WTC11 (cell line): ENCODE results near the gene FAM107B. TPM values are rescaled to one million over a fixed set of nuclear protein-coding genes. Genes with fewer than 3 reads are reported as not detected.

ENCODE experiments used
- ATAC-seq: fragments of 200-7000 bp; cut with Tn5 transposase; 2 replicates; pipeline ENCODE4 v1.10.0; 2021; ENCODE audit warnings: mild to moderate bottlenecking, moderate library complexity
- CTCF ChIA-PET: fragments of 300-600 bp; sonication (Branson Sonifier 250); formaldehyde crosslinking; loops from one replicate; lab custom pipeline; 2021; ENCODE audit warnings: antibody characterized with exemption; lab: Charles Lee
- POLR2A ChIA-PET: fragments of 350-600 bp; sonication (Branson Sonifier 250); formaldehyde crosslinking; loops from one replicate; lab custom pipeline; 2021; ENCODE audit warnings: antibody characterized with exemption; lab: Charles Lee
- DNase-seq: peaks from one replicate; pipeline ENCODE4 v3.0.0; 2021; ENCODE audit warnings: low spot score
- H3K27ac Mint-ChIP-seq: 2 replicates; pipeline ENCODE4 v1.8.0; 2021; ENCODE audit warnings: mixed read lengths
- H3K27me3 Mint-ChIP-seq: 2 replicates; pipeline ENCODE4 v1.8.0; 2021; ENCODE audit warnings: low read depth, mild to moderate bottlenecking, moderate library complexity, mixed read lengths
- H3K36me3 Mint-ChIP-seq: 2 replicates; pipeline ENCODE4 v1.8.0; 2021; ENCODE audit warnings: mixed read lengths
- H3K4me1 Mint-ChIP-seq: 2 replicates; pipeline ENCODE4 v1.8.0; 2022; ENCODE audit warnings: mixed read lengths
- H3K4me3 Mint-ChIP-seq: 2 replicates; pipeline ENCODE4 v1.8.0; 2021; ENCODE audit warnings: mild to moderate bottlenecking, moderate library complexity, mixed read lengths
- H3K9me3 Mint-ChIP-seq: 2 replicates; pipeline ENCODE4 v1.8.0; 2021; ENCODE audit warnings: mixed read lengths
- ESRRA ChIP-seq: sonication (generic); formaldehyde crosslinking; IDR thresholded peaks from 2 replicates; pipeline ENCODE4 v1.8.1; 2022; ENCODE audit warnings: mild to moderate bottlenecking, missing genetic modification reagents, borderline replicate concordance
- ETV6 ChIP-seq: sonication (generic); formaldehyde crosslinking; IDR thresholded peaks from 2 replicates; pipeline ENCODE4 v1.8.1; 2022; ENCODE audit warnings: mild to moderate bottlenecking, missing genetic modification reagents
- FOXJ3 ChIP-seq: sonication (generic); formaldehyde crosslinking; IDR thresholded peaks from 2 replicates; pipeline ENCODE4 v1.9.0; 2021; ENCODE audit warnings: missing genetic modification reagents, mild to moderate bottlenecking, borderline replicate concordance
- FOXP1 ChIP-seq: sonication (generic); formaldehyde crosslinking; IDR thresholded peaks from 2 replicates; pipeline ENCODE4 v1.8.0; 2022; ENCODE audit warnings: missing genetic modification reagents, mild to moderate bottlenecking, moderate library complexity, borderline replicate concordance
- GRHL2 ChIP-seq: fragments of 250-450 bp; sonication (Bioruptor Pico); IDR thresholded peaks from 2 replicates; pipeline ENCODE4 v1.8.0; 2022; ENCODE audit warnings: mild to moderate bottlenecking, moderate library complexity; ENCODE audit not compliant: insufficient replicate concordance, severe bottlenecking
- GTF2I ChIP-seq: fragments of 250-450 bp; sonication (Bioruptor Pico); conservative IDR thresholded peaks from 2 replicates; pipeline ENCODE4 v1.4.0; 2021; ENCODE audit warnings: mild to moderate bottlenecking
- KAT7 ChIP-seq: sonication (generic); formaldehyde crosslinking; IDR thresholded peaks from 2 replicates; pipeline ENCODE4 v1.8.1; 2023; ENCODE audit warnings: missing genetic modification reagents, mild to moderate bottlenecking, borderline replicate concordance
- NFE2L1 ChIP-seq: sonication (generic); formaldehyde crosslinking; IDR thresholded peaks from 2 replicates; pipeline ENCODE4 v1.8.1; 2023; ENCODE audit warnings: missing genetic modification reagents
- NFYB ChIP-seq: sonication (generic); formaldehyde crosslinking; conservative IDR thresholded peaks from 2 replicates; pipeline ENCODE4 v1.8.0; 2022; ENCODE audit warnings: low read depth, missing genetic modification reagents
- NR3C1 ChIP-seq: sonication (generic); formaldehyde crosslinking; conservative IDR thresholded peaks from 2 replicates; pipeline ENCODE4 v1.8.1; 2023; ENCODE audit warnings: low read depth, mild to moderate bottlenecking, missing genetic modification reagents
- PRRX2 ChIP-seq: fragments of 250-450 bp; sonication (Bioruptor Pico); IDR thresholded peaks from 2 replicates; pipeline ENCODE4 v1.8.0; 2021; ENCODE audit warnings: mild to moderate bottlenecking
- RELA ChIP-seq: sonication (generic); formaldehyde crosslinking; IDR thresholded peaks from 2 replicates; pipeline ENCODE4 v1.8.1; 2022; ENCODE audit warnings: missing genetic modification reagents, mild to moderate bottlenecking, borderline replicate concordance
- RORB ChIP-seq: fragments of 250-450 bp; sonication (Bioruptor Pico); IDR thresholded peaks from 2 replicates; pipeline ENCODE4 v1.9.0; 2021; ENCODE audit warnings: mild to moderate bottlenecking
- SMAD3 ChIP-seq: sonication (generic); formaldehyde crosslinking; IDR thresholded peaks from 2 replicates; pipeline ENCODE4 v1.8.0; 2022; ENCODE audit warnings: missing genetic modification reagents, mild to moderate bottlenecking, borderline replicate concordance
- SMAD4 ChIP-seq: sonication (generic); formaldehyde crosslinking; IDR thresholded peaks from 2 replicates; pipeline ENCODE4 v1.8.0; 2022; ENCODE audit warnings: mild to moderate bottlenecking, missing genetic modification reagents
- SOX15 ChIP-seq: fragments of 250-450 bp; sonication (Bioruptor Pico); IDR thresholded peaks from 2 replicates; pipeline ENCODE4 v1.9.0; 2021; ENCODE audit warnings: mild to moderate bottlenecking
- TCF7 ChIP-seq: sonication (generic); formaldehyde crosslinking; IDR thresholded peaks from 2 replicates; pipeline ENCODE4 v1.8.0; 2022; ENCODE audit warnings: mild to moderate bottlenecking, low read depth, missing genetic modification reagents, moderate library complexity
- ZNF121 ChIP-seq: sonication (generic); formaldehyde crosslinking; IDR thresholded peaks from 2 replicates; pipeline ENCODE4 v1.8.0; 2023; ENCODE audit warnings: missing genetic modification reagents
- ZNF232 ChIP-seq: sonication (generic); formaldehyde crosslinking; IDR thresholded peaks from 2 replicates; pipeline ENCODE4 v1.8.0; 2022; ENCODE audit warnings: mild to moderate bottlenecking, missing genetic modification reagents
- ZNF317 ChIP-seq: sonication (generic); formaldehyde crosslinking; IDR thresholded peaks from 2 replicates; pipeline ENCODE4 v1.8.1; 2023; ENCODE audit warnings: low read depth, mild to moderate bottlenecking, moderate library complexity, missing genetic modification reagents, borderline replicate concordance
- ZNF671 ChIP-seq: fragments of 250-450 bp; sonication (Bioruptor Pico); IDR thresholded peaks from 2 replicates; pipeline ENCODE4 v1.8.0; 2021; ENCODE audit warnings: mild to moderate bottlenecking
- total RNA-seq: library from RNA; stranded (reverse); gene quantifications from 3 replicates; pipeline ENCODE4 v1.2.3, GENCODE V29; 2021
- TF ChIP-seq, protein P1 (sequence below): sonication (generic); formaldehyde crosslinking; IDR thresholded peaks from 2 replicates; pipeline ENCODE4 v1.8.1; 2022; ENCODE audit warnings: mild to moderate bottlenecking, moderate library complexity, missing genetic modification reagents
- TF ChIP-seq, protein P2 (sequence below): sonication (generic); formaldehyde crosslinking; IDR thresholded peaks from 2 replicates; pipeline ENCODE4 v1.8.1; 2023; ENCODE audit warnings: mild to moderate bottlenecking, missing genetic modification reagents, borderline replicate concordance
- TF ChIP-seq, protein P3 (sequence below): sonication (generic); formaldehyde crosslinking; IDR thresholded peaks from 2 replicates; pipeline ENCODE4 v1.8.0; 2023; ENCODE audit warnings: missing genetic modification reagents
- TF ChIP-seq, protein P4 (sequence below): sonication (generic); formaldehyde crosslinking; IDR thresholded peaks from 2 replicates; pipeline ENCODE4 v1.8.1; 2023; ENCODE audit warnings: mild to moderate bottlenecking, missing genetic modification reagents
- TF ChIP-seq, protein P5 (sequence below): sonication (generic); formaldehyde crosslinking; IDR thresholded peaks from 2 replicates; pipeline ENCODE4 v1.8.0; 2022; ENCODE audit warnings: mild to moderate bottlenecking, missing genetic modification reagents
- TF ChIP-seq, protein P6 (sequence below): sonication (generic); formaldehyde crosslinking; IDR thresholded peaks from 2 replicates; pipeline ENCODE4 v1.8.0; 2022; ENCODE audit warnings: mild to moderate bottlenecking, missing genetic modification reagents
- TF ChIP-seq, protein P7 (sequence below): fragments of 250-450 bp; sonication (Bioruptor Pico); IDR thresholded peaks from 2 replicates; pipeline ENCODE4 v1.9.0; 2021; ENCODE audit warnings: moderate library complexity, mild to moderate bottlenecking, inconsistent platforms, borderline replicate concordance

Gene FAM107B
- total RNA-seq, 1 experiment from 2014 or later: 22.4 TPM

DNA sequence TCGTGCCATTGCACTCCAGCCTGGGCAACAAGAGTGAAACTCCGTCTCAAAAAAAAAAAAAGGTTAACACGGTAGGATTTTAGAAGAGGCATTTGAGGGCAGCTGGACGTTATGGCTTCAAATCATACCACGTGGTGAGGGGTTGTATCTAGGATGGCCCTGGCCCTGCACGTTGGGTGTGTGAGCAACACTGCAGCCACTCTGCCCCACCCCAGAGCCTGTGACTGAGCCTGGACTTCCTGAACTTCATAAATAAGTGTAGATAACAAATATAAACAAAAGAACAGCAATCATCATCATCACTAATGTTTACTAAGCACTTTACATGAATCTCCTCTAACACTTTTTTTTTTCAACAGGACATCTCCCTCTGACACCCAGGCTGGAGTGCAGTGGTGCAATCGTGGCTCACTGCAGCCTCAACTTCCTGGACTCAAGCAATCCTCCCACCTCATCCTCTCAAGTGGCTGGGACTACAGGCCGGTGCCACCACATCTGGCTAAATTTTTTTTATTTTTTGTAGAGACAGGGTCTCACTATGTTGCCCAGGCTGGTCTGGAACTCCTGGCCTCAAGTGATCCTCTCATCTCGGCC lies 274.4 kb downstream of the FAM107B start:
- no peaks in the 10 kb centered on the region; the same call in 1 of the 2 replicates for H3K27me3 Mint-ChIP-seq
- TF ChIP-seq, protein P1, sequence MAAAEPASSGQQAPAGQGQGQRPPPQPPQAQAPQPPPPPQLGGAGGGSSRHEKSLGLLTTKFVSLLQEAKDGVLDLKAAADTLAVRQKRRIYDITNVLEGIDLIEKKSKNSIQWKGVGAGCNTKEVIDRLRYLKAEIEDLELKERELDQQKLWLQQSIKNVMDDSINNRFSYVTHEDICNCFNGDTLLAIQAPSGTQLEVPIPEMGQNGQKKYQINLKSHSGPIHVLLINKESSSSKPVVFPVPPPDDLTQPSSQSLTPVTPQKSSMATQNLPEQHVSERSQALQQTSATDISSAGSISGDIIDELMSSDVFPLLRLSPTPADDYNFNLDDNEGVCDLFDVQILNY (CRISPR knock-in tag): no peak
- TF ChIP-seq, protein P2, sequence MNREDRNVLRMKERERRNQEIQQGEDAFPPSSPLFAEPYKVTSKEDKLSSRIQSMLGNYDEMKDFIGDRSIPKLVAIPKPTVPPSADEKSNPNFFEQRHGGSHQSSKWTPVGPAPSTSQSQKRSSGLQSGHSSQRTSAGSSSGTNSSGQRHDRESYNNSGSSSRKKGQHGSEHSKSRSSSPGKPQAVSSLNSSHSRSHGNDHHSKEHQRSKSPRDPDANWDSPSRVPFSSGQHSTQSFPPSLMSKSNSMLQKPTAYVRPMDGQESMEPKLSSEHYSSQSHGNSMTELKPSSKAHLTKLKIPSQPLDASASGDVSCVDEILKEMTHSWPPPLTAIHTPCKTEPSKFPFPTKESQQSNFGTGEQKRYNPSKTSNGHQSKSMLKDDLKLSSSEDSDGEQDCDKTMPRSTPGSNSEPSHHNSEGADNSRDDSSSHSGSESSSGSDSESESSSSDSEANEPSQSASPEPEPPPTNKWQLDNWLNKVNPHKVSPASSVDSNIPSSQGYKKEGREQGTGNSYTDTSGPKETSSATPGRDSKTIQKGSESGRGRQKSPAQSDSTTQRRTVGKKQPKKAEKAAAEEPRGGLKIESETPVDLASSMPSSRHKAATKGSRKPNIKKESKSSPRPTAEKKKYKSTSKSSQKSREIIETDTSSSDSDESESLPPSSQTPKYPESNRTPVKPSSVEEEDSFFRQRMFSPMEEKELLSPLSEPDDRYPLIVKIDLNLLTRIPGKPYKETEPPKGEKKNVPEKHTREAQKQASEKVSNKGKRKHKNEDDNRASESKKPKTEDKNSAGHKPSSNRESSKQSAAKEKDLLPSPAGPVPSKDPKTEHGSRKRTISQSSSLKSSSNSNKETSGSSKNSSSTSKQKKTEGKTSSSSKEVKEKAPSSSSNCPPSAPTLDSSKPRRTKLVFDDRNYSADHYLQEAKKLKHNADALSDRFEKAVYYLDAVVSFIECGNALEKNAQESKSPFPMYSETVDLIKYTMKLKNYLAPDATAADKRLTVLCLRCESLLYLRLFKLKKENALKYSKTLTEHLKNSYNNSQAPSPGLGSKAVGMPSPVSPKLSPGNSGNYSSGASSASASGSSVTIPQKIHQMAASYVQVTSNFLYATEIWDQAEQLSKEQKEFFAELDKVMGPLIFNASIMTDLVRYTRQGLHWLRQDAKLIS (CRISPR knock-in tag): no peak
- TF ChIP-seq, protein P3, sequence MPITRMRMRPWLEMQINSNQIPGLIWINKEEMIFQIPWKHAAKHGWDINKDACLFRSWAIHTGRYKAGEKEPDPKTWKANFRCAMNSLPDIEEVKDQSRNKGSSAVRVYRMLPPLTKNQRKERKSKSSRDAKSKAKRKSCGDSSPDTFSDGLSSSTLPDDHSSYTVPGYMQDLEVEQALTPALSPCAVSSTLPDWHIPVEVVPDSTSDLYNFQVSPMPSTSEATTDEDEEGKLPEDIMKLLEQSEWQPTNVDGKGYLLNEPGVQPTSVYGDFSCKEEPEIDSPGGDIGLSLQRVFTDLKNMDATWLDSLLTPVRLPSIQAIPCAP (CRISPR knock-in tag): no peak
- TF ChIP-seq, protein P4, sequence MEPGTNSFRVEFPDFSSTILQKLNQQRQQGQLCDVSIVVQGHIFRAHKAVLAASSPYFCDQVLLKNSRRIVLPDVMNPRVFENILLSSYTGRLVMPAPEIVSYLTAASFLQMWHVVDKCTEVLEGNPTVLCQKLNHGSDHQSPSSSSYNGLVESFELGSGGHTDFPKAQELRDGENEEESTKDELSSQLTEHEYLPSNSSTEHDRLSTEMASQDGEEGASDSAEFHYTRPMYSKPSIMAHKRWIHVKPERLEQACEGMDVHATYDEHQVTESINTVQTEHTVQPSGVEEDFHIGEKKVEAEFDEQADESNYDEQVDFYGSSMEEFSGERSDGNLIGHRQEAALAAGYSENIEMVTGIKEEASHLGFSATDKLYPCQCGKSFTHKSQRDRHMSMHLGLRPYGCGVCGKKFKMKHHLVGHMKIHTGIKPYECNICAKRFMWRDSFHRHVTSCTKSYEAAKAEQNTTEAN (CRISPR knock-in tag): no peak
- TF ChIP-seq, protein P5, sequence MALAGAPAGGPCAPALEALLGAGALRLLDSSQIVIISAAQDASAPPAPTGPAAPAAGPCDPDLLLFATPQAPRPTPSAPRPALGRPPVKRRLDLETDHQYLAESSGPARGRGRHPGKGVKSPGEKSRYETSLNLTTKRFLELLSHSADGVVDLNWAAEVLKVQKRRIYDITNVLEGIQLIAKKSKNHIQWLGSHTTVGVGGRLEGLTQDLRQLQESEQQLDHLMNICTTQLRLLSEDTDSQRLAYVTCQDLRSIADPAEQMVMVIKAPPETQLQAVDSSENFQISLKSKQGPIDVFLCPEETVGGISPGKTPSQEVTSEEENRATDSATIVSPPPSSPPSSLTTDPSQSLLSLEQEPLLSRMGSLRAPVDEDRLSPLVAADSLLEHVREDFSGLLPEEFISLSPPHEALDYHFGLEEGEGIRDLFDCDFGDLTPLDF (CRISPR knock-in tag): no peak
- TF ChIP-seq PRRX2 (CRISPR knock-in tag): no peak
- no peak for TF ChIP-seq RELA (CRISPR knock-in tag)
- TF ChIP-seq GRHL2: no peak
- TF ChIP-seq ZNF671 (CRISPR knock-in tag): no peak
- no peak for TF ChIP-seq ESRRA (CRISPR knock-in tag)
- TF ChIP-seq RORB (CRISPR knock-in tag): no peak
- TF ChIP-seq SMAD3 (CRISPR knock-in tag): no peak
- TF ChIP-seq ZNF121: no peak
- no peak for TF ChIP-seq TCF7
- TF ChIP-seq NFE2L1 (CRISPR knock-in tag): no peak
- TF ChIP-seq, all 79 proteins: peak for 0
- ChIA-PET CTCF (interaction anchor here (1.2 kb wide), 1 partner anchor 220 kb away, joined by 3 read pairs; no protein-coding TSS in a partner anchor), POLR2A (no interaction called here)
- no peaks in the 10 kb centered on the region for H3K36me3 Mint-ChIP-seq
- peaks cover 14% of the 10 kb centered on the region for H3K4me1 Mint-ChIP-seq
- H3K9me3 Mint-ChIP-seq: no peaks in the 10 kb centered on the region
- no peak overlapping the region for H3K27ac Mint-ChIP-seq
- H3K4me3 Mint-ChIP-seq: no peak overlapping the region
- DNase-seq: no peak
- ATAC-seq: no peak

DNA sequence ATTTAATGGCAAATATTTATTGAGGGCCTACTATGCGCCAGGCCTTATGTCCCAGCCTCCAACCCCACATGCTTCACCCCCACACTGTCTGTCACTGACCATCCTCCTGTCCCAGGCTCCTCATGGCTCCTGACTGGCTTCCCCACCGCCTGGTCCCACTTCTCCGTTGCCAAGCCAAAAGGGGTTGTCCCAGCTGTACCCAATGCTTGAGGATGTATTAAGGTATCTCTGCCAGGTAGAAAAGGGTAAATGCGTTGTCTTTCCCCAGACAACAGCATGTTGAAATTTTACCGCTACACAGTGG lies 275.1 kb downstream of the FAM107B start:
- POLR2A ChIA-PET: no interaction called here
- Mint-ChIP-seq H3K9me3 (no peaks in the 10 kb centered on the region), H3K4me3 (no peak overlapping the region), H3K36me3 (no peaks in the 10 kb centered on the region), H3K4me1 (peaks cover 14% of the 10 kb centered on the region), H3K27ac (no peak overlapping the region), H3K27me3 (no peaks in the 10 kb centered on the region; the same call in 1 of the 2 replicates)
- CTCF ChIA-PET: interaction anchor here (0.6 to 1.7 kb wide), 7 partner anchors 12 to 338 kb away, joined by 3 to 6 read pairs (median 3); partner anchors contain the start of genes CDNF, HSPA14 and MSANTD7
- no peak for ATAC-seq
- DNase-seq: no peak
- TF ChIP-seq NR3C1 (CRISPR knock-in tag): no peak
- TF ChIP-seq, protein P6, sequence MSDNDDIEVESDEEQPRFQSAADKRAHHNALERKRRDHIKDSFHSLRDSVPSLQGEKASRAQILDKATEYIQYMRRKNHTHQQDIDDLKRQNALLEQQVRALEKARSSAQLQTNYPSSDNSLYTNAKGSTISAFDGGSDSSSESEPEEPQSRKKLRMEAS (CRISPR knock-in tag): no peak
- TF ChIP-seq ETV6 (CRISPR knock-in tag): no peak
- no peak for TF ChIP-seq SOX15 (CRISPR knock-in tag)
- TF ChIP-seq, protein P7, sequence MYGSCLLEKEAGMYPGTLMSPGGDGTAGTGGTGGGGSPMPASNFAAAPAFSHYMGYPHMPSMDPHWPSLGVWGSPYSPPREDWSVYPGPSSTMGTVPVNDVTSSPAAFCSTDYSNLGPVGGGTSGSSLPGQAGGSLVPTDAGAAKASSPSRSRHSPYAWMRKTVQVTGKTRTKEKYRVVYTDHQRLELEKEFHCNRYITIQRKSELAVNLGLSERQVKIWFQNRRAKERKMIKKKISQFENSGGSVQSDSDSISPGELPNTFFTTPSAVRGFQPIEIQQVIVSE (CRISPR knock-in tag): no peak
- TF ChIP-seq SMAD4 (CRISPR knock-in tag): no peak
- TF ChIP-seq ZNF232 (CRISPR knock-in tag): no peak
- TF ChIP-seq FOXJ3 (CRISPR knock-in tag): no peak
- TF ChIP-seq ZNF317 (CRISPR knock-in tag): no peak
- TF ChIP-seq GTF2I (CRISPR knock-in tag): no peak
- no peak for TF ChIP-seq NFYB (CRISPR knock-in tag)
- no peak for TF ChIP-seq TCF7
- TF ChIP-seq KAT7 (CRISPR knock-in tag): no peak
- TF ChIP-seq FOXP1 (CRISPR knock-in tag): no peak
